K562 (cell line): ENCODE measurements around the gene ECHDC3. TPM values are rescaled to one million over a fixed set of nuclear protein-coding genes. Genes with fewer than 3 reads are reported as not detected.
A peak's percentile ranks its signal among the peaks of the same experiment; 100 is the strongest.

ENCODE experiments used
- ATAC-seq: fragments of 200-7000 bp; cut with Tn5 transposase; 3 replicates; pipeline ENCODE4 v1.9.1; 2020; ENCODE audit warnings: moderate library complexity
- BruUV-seq: library from RNA; stranded (reverse); fragments of 400-500 nt; replicated peaks from 2 replicates; lab custom pipeline; 2021; lab: Mats Ljungman, UMichigan
- CTCF ChIA-PET: fragments of 300-600 bp; formaldehyde crosslinking; extraction: SDS; loops from one replicate; lab custom pipeline; 2021; ENCODE audit warnings: low intra/inter-chr PET ratio; lab: Yijun Ruan, JAX
- POLR2A ChIA-PET: fragments of 300-600, 350-650 bp; sonication (Branson Sonifier 250); formaldehyde crosslinking; extraction: SDS; loops from one replicate; lab custom pipeline; 2021; ENCODE audit warnings: antibody characterized with exemption, inconsistent platforms; lab: Yijun Ruan, JAX
- DNase-seq, 4 experiments: peaks; one replicate each; pipeline versions ENCODE4 v3.0.0 to v3.0.0-alpha.2; 2011 to 2018; ENCODE audit warnings: low spot score in 3 of 4, mixed read lengths in 3 of 4; ENCODE audit errors: extremely low read depth in 1 of 4
- FAIRE-seq: peaks from 2 replicates; lab custom pipeline; 2011; peaks lifted over from hg19 to GRCh38; lab: Jason Lieb, UNC
- H2AFZ ChIP-seq: 2 replicates; pipeline ENCODE4 v1.6.0; 2011; ENCODE audit warnings: low read depth, low read length, control low read depth, inconsistent platforms
- H3K27ac ChIP-seq: fragments of 200-600 bp; 3 replicates; pipeline ENCODE4 v1.8.0; 2011; ENCODE audit warnings: low read depth, mild to moderate bottlenecking, control low read depth, inconsistent platforms, low read length, moderate library complexity, mixed read lengths; ENCODE audit errors: extremely low read depth
- H3K27me3 ChIP-seq, 2 experiments: fragments of 300-600 bp in 1 of 2; 2 replicates in 1 of 2; 3 replicates in 1 of 2; pipeline versions ENCODE4 v1.6.0 to v1.8.0; 2011; ENCODE audit warnings: inconsistent platforms in 2 of 2, low read length in 2 of 2, mild to moderate bottlenecking in 1 of 2, mixed read lengths in 1 of 2, moderate library complexity in 1 of 2; ENCODE audit not compliant: control insufficient read depth in 2 of 2, insufficient read depth in 2 of 2
- H3K36me3 ChIP-seq: fragments of 300-600 bp; 3 replicates; pipeline ENCODE4 v1.8.0; 2011; ENCODE audit warnings: mild to moderate bottlenecking, low read length, inconsistent platforms; ENCODE audit not compliant: control insufficient read depth, insufficient read depth
- H3K4me1 ChIP-seq, 2 experiments: fragments of 200-600 bp in 1 of 2; replicated peaks in 1 of 2; 2 replicates in 1 of 2; 3 replicates in 1 of 2; pipeline versions ENCODE4 v1.5.1 to v1.8.0; 2011; ENCODE audit warnings: inconsistent platforms in 2 of 2, low read length in 2 of 2, mild to moderate bottlenecking in 1 of 2, mixed read lengths in 1 of 2, moderate library complexity in 1 of 2; ENCODE audit not compliant: control insufficient read depth in 2 of 2, insufficient read depth in 2 of 2
- H3K4me2 ChIP-seq: 2 replicates; pipeline ENCODE4 v1.6.1; 2011; ENCODE audit warnings: low read length, control low read depth, inconsistent platforms, mixed read lengths; ENCODE audit not compliant: insufficient read depth
- H3K4me3 ChIP-seq: fragments of 200-600 bp; sonication (generic), shearing (Covaris generic); 2 replicates; pipeline ENCODE4 v1.5.1; 2016; ENCODE audit warnings: control low read depth, inconsistent platforms
- H3K79me2 ChIP-seq: fragments of 200-600 bp; 3 replicates; pipeline ENCODE4 v1.8.0; 2011; ENCODE audit warnings: low read length, inconsistent platforms; ENCODE audit not compliant: control insufficient read depth, insufficient read depth
- H3K9ac ChIP-seq, 2 experiments: 2 replicates each; pipeline versions ENCODE4 v1.6.0 to v1.6.1; 2011; ENCODE audit warnings: low read depth in 2 of 2, low read length in 2 of 2, control low read depth in 1 of 2, inconsistent platforms in 1 of 2, mild to moderate bottlenecking in 1 of 2, mixed read lengths in 1 of 2; ENCODE audit not compliant: insufficient read depth in 1 of 2
- H3K9me1 ChIP-seq: one replicate; pipeline ENCODE4 v1.6.0; 2011; ENCODE audit warnings: inconsistent platforms, mild to moderate bottlenecking, low read length, moderate library complexity; ENCODE audit not compliant: control insufficient read depth, insufficient read depth
- H3K9me3 ChIP-seq: replicated peaks from 2 replicates; pipeline ENCODE4 v1.5.1; 2011; ENCODE audit warnings: low read depth, low read length, inconsistent platforms; ENCODE audit not compliant: control insufficient read depth, insufficient read depth
- H4K20me1 ChIP-seq: replicated peaks from 2 replicates; pipeline ENCODE4 v1.6.1; 2011; ENCODE audit warnings: low read length, inconsistent platforms, mixed read lengths; ENCODE audit not compliant: control insufficient read depth, insufficient read depth
- CHD1 ChIP-seq: fragments of 200-600 bp; sonication (generic); IDR thresholded peaks from one replicate; pipeline ENCODE4 v1.6.1; 2012; ENCODE audit warnings: mild to moderate bottlenecking, moderate library complexity, low read length, inconsistent platforms
- EHMT2 ChIP-seq: fragments of 450-650 bp; IDR thresholded peaks from 2 replicates; pipeline ENCODE4 v1.6.1; 2018; ENCODE audit warnings: antibody characterized with exemption
- PREB ChIP-seq: sonication (generic); formaldehyde crosslinking; IDR thresholded peaks from 2 replicates; pipeline ENCODE4 v1.8.1; 2023; ENCODE audit warnings: mild to moderate bottlenecking, missing genetic modification reagents
- TCFL5 ChIP-seq: fragments of 250-450 bp; sonication (Bioruptor Pico); conservative IDR thresholded peaks from 2 replicates; pipeline ENCODE4 v1.6.1; 2021; ENCODE audit warnings: mild to moderate bottlenecking, moderate library complexity, matching md5 sums
- ZNF239 ChIP-seq: fragments of 250-450 bp; sonication (Bioruptor Pico); IDR thresholded peaks from 2 replicates; pipeline ENCODE4 v1.4.0; 2020; ENCODE audit warnings: mild to moderate bottlenecking
- WGBS: fragments of 100-300 bp; shearing (Covaris generic); methylation state at CpG from one replicate; pipeline ENCODE4 v1.1.6; 2016; ENCODE audit warnings: low coverage, mixed read lengths; ENCODE audit not compliant: insufficient coverage; ENCODE audit errors: missing lambda C conversion rate; 5-methylcytosine and 5-hydroxymethylcytosine counted together
- in situ Hi-C: fragments of 300-500 bp; cut with MboI; formaldehyde crosslinking; loops from 4 replicates; pipeline ENCODE4 v1.15.0; 2018; ENCODE audit warnings: inconsistent platforms, mixed read lengths
- intact Hi-C: fragments of 100-400 bp; cut with micrococcal nuclease; formaldehyde crosslinking; loops from 2 replicates; pipeline ENCODE4 v1.14.2; 2022
- polyA plus RNA-seq, 8 experiments: library from polyadenylated mRNA; depleted of rRNA in 4 of 8; stranded (reverse) in 5 of 8; unstranded in 3 of 8; fragments of >200 nt; fragmentation: Nextera tagmentation in 2 of 8; fragmentation: Illumina TruSeq in 1 of 8; extraction: Ambion mirVana in 2 of 8; extraction: Trizol in 1 of 8; gene quantifications; 2 replicates each; pipeline versions ENCODE4 v1.2.1 to v1.2.3, GENCODE V29; 2011 to 2014; ENCODE audit warnings: inconsistent platforms in 1 of 8, missing spikeins in 1 of 8
- total RNA-seq, 7 experiments: library from RNA; depleted of rRNA in 6 of 7; stranded (reverse); fragments of >200 nt in 6 of 7; fragmentation: Illumina TruSeq in 2 of 7; extraction: Trizol in 2 of 7; gene quantifications; 2 replicates each; pipeline versions ENCODE4 v1.2.1 to v1.2.3, GENCODE V29; 2011 to 2021; ENCODE audit warnings: low replicate concordance in 1 of 7

Gene ECHDC3
- total and polyA plus RNA-seq, 9 of the 15 experiments (the other 6 are each of a cell fraction or from before 2014, with no cell fraction given) = 0.53 to 21.9 (median 15.7) TPM

GRCh38 chr10:11772575-11773288 lies 30.6 kb downstream of the ECHDC3 start:
- intact Hi-C loops = no loop called here
- Histone ChIP-seq H3K4me1 (no peaks in the 10 kb centered on the region; a peak in 1 of 5 replicates), H3K27ac (no peak overlapping the region), H3K4me2 (no peak overlapping the region), H3K9me3 (no peaks in the 10 kb centered on the region), H3K36me3 (no peaks in the 10 kb centered on the region), H4K20me1 (no peaks in the 10 kb centered on the region), H3K27me3 (peaks cover 24 to 30% of the 10 kb centered on the region in 2 experiments), H2AFZ (no peak overlapping the region), H3K9ac (no peak overlapping the region), H3K79me2 (no peaks in the 10 kb centered on the region), H3K4me3 (no peak overlapping the region), H3K9me1 (no peaks in the 10 kb centered on the region)
- peak; percentile 30; the same call in 2 of the 3 replicates for ATAC-seq
- in situ Hi-C loops = loop anchor here (25.0 kb wide), 1 partner anchor 860 kb away; no protein-coding TSS in a partner anchor
- no peak for DNase-seq
- WGBS = 7% methylated on average over 15 of the region's 16 CpGs
- TF ChIP-seq CHD1 = no peak
- no peak for TF ChIP-seq ZNF239 (CRISPR knock-in tag)
- no peak for TF ChIP-seq TCFL5
- no peak for TF ChIP-seq EHMT2
- no peak for TF ChIP-seq PREB (CRISPR knock-in tag)
- FAIRE-seq = no peak
- ChIA-PET CTCF (no interaction called here), POLR2A (interaction anchor here (0.6 to 1.0 kb wide), 2 partner anchors 12 to 833 kb away, joined by 3 to 4 read pairs; no protein-coding TSS in a partner anchor)
- no TSS peak for BruUV-seq
